ENCODE data around the gene PAX7.
"Not testable (repeated sequence)": the region's sequence is repeated elsewhere in the genome, so short reads cannot be mapped to it uniquely, and the experiment has no call there.

PAX7 gene

GRCh38 chr1:18761948-18762840, 131.5 kb downstream of the PAX7 start:
- DNase-seq (ENCODE audit: low read depth in 2 of 2), result no peak

DNA sequence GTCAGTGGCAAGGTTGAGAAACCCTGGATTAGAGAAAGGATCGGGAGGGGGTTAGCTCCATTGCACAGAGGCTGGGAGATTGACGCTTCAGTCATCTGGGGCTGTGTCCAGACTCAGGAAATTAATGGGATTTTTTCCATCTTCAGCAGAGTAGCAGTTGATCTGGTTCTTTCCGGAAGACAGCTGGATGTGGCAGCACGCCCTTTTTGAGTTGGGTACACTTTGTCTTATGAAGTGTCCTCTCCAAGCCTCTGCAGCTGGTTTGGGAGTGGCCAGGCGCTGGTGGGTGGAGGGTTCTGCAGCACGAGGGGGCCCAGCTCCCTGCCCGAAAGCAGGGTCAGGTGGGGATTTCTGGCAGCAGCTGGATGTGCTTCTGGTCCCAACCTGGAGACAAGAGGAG, 133.7 kb downstream of the PAX7 start:
- no peak for DNase-seq (ENCODE audit: low read depth in 2 of 2)

DNA sequence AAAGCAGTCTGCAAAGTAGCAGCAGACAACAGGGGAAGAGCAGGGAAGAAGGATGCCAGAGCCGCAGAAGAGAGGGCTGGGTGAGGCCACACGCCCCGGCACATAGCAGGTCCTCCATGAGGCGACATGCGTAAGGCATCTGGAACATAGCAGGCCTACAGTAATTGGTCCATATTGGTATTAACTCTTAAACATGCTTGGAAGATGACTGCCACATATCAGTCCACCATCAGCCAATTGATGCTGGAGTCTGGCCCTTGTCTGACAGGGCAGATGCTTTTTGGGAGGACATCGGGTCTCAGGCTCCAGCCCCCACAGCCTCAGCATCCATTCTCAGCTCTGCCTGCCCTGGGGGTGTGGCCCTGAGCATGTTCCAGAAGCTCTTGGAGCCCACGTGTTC, 135.1 kb downstream of the PAX7 start:
- no peak for DNase-seq (ENCODE audit: low read depth in 2 of 2)

- DNase-seq (ENCODE audit: low read depth in 2 of 2), result no peak
Observed at GRCh38 chr1:18766328-18766727, 135.7 kb downstream of the PAX7 start.

- not testable (repeated sequence) for DNase-seq (ENCODE audit: low read depth in 2 of 2)
Observed at GRCh38 chr1:18767576-18767975, 136.9 kb downstream of the PAX7 start.

- no peak for DNase-seq (ENCODE audit: low read depth in 2 of 2)
Observed at GRCh38 chr1:18768086-18768485, 137.4 kb downstream of the PAX7 start.

- DNase-seq (ENCODE audit: low read depth in 2 of 2), result no peak
Observed at GRCh38 chr1:18769140-18769539, 138.5 kb downstream of the PAX7 start.

DNA sequence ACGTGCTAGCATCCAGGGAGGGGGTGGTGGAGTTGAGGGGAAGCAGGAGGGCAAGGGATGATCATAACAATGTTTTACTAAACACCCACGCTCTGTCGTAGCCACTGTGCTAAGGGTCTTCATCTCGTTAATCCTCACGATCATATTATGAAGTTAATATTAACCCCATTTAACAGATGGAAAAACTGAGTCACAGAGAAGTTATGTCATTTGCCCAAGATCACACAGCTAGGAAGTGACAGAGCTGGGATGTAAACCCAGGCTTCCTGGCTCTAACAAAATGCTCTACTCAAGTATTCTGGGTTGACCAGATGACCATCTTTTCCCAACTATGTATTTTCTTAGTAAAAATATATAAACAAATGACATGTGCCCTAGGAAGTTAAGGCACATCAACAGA, 140.2 kb downstream of the PAX7 start:
- no peak for DNase-seq (ENCODE audit: low read depth in 2 of 2)

DNA sequence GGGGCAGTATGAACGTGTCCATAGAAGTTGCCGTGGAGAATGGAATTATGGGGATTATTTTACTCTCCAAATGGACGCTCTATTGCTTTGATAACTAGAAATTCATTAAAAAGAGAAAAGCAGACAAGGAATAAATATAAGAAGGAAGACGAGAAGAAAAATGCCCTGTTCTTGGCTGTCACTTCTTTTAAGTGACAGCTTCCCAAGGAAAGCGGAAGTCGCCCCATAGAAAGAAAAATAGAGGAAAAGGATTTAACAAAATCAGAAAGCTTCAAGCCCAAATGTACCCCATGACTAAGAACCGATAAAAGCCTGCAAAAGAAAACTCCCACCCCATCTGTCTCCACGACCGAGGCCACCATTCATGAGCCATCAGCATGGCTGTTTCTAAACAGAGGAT, 143.1 kb downstream of the PAX7 start:
- no peak for DNase-seq (ENCODE audit: low read depth in 2 of 2)

- DNase-seq (ENCODE audit: low read depth in 2 of 2), result no peak
Observed at GRCh38 chr1:18775341-18775740, 144.7 kb downstream of the PAX7 start.

DNA sequence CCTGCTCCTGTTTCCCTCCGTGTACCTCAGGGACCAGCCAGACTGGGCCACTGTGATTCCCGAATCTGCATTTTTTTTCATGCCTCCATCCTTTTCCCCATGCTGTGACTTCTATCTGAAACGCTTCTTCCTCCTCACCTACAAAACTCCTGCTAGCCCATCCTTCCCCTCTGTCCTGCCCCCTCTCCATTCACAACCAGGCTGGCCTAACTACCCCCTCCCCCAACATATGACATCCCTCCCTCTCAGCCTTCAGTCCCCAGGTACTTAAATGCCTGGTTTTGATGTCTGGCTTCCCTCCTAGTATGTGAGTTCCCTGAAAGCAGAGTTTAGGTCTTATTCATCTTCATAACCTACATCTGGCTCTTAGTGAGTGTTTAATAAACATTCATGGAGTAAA, 146.1 kb downstream of the PAX7 start:
- no peak for DNase-seq (ENCODE audit: low read depth in 2 of 2)

- DNase-seq (ENCODE audit: low read depth in 2 of 2), result no peak
Observed at GRCh38 chr1:18778437-18778836, 147.8 kb downstream of the PAX7 start.

- DNase-seq (ENCODE audit: low read depth in 2 of 2), result no peak
Observed at GRCh38 chr1:18781031-18781430, 150.4 kb downstream of the PAX7 start.

GRCh38 chr1:18783705-18784481, 153.2 kb downstream of the PAX7 start:
- DNase-seq (ENCODE audit: low read depth in 2 of 2), result no peak

- DNase-seq (ENCODE audit: low read depth in 2 of 2), result no peak
Observed at GRCh38 chr1:18784482-18784831, 153.8 kb downstream of the PAX7 start.

- DNase-seq (ENCODE audit: low read depth in 2 of 2), result no peak
Observed at GRCh38 chr1:18786149-18786548, 155.5 kb downstream of the PAX7 start.

DNA sequence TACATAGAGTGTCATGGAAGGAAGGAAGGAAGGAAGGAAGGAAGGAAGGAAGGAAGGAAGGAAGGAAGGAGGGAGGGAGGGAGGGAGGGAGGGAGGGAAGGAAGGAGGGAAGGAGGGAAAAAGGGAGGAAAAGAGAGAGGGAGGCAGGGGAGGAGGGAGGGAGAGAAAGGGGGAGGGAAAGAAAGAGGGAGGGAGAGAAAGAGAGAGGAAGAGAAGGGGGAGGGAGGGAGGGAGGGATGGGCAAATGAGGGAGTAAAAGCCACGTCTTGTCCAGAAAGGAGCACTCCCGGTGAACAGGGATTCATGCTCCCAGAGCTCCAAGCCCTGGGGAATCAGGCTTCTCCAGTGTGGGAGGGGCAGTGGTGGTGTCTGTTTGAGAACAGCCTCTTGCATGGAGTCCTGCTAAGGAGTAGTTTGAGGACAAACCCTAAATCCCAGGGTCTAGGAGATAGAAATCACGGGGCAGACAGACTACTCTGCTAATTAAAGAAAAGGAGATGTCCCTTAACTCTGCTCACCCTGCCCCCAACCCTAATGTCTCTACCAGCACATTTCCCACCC, 157.3 kb downstream of the PAX7 start:
- DNase-seq (ENCODE audit: low read depth in 2 of 2), result no peak

GRCh38 chr1:18789246-18789645, 158.6 kb downstream of the PAX7 start:
- no peak for DNase-seq (ENCODE audit: low read depth in 2 of 2)

DNA sequence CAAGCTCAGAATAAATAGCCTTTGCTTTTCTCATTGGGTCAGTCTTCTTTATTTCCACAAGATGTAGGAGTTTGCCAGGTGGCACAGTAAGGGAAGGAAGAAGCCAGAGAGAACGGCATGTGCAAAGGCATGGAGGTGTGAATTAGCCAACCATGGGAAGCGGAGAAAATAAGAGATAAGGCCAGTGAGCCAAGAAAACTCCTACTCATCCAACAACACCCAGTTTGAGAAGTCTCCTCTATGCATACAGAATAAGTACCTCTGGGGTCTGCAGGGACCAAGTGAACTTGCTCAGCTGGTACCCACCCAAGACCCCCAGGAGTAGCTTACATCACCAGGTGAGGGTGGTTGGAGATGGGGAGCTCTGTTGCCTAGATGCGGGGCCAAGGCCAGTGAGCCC, 162.1 kb downstream of the PAX7 start:
- DNase-seq (ENCODE audit: low read depth in 2 of 2), result no peak

- DNase-seq (ENCODE audit: low read depth in 2 of 2), result no peak
Observed at GRCh38 chr1:18793164-18793563, 162.5 kb downstream of the PAX7 start.

DNA sequence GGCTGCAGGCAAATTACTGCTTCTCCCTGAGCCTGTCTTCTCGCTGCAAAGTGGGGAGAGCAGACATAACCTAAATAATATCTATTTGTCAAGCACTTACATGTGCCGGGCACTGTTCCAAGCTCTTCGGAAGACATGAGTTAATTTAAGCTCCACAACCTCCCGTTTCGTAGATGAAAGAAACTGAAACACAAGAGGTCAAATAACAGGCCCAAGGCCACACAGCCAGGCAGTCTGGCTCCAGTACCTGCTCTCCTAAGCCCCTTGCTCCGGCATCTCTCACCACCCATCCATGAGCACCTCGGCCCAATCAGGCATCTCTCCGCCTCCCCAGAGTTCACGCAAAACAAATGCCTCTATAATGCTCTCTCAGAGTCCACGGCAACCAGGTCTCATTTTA, 163.4 kb downstream of the PAX7 start:
- no peak for DNase-seq (ENCODE audit: low read depth in 2 of 2)

DNA sequence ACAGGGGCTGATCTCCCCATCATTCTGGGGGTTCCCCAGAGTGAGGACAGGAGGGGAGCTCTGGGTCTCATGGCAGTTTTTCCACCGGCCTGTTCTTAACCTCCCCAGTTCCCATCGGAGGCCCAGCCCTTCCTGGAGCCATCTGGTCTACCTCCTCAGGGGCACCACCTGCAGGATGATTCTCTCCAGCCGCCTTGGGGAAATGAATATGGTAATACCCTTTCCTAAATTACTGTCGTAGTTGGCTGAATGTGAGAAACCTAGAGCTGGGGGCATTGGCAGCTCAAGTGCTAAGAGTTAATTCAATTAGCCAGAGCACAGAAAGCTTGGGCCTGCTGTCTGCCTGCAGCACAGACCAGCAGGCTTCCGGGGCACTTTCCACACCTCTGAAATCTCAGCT, 163.9 kb downstream of the PAX7 start:
- no peak for DNase-seq (ENCODE audit: low read depth in 2 of 2)

All from fibroblast of skin of left quadriceps (primary cell).